ENCODE data around the gene WDR11. TPM values are rescaled to one million over a fixed set of nuclear protein-coding genes. Genes with fewer than 3 reads are reported as not detected.
A peak's percentile ranks its signal among the peaks of the same experiment; 100 is the strongest.

WDR11 gene
- total and polyA plus RNA-seq, 4 donors = 24.1 to 109 (median 34.5) TPM

- TF ChIP-seq CTCF (IDR thresholded peaks at IDR 0.05; ENCODE audit: control extremely low read depth, extremely low read depth) = no peak
- Histone ChIP-seq H3K4me3 (no peak overlapping the region), H3K9me3 (ENCODE audit: control insufficient read depth in 4 of 4, insufficient read depth in 3 of 4, low read length in 3 of 4) (peaks cover 0 to 2% (median 0%) of the 10 kb centered on the region in 4 donors), H3K27me3 (ENCODE audit: control insufficient read depth in 3 of 3, insufficient read depth in 3 of 3, low read length in 2 of 3) (no peaks in the 10 kb centered on the region), H3K9ac (ENCODE audit: insufficient read depth in 1 of 2, low read length in 2 of 2) (peak overlapping the region in 1 of 2 donors; percentile 53), H3K4me1 (ENCODE audit: control insufficient read depth in 5 of 5, insufficient read depth in 5 of 5, low read length in 5 of 5) (peaks cover 0 to 40% (median 18%) of the 10 kb centered on the region in 5 donors), H3K36me3 (ENCODE audit: control insufficient read depth in 4 of 4, insufficient read depth in 4 of 4, low read length in 4 of 4) (no peaks in the 10 kb centered on the region), H3K27ac (ENCODE audit: low read depth in 1 of 2, low read length in 1 of 2) (no peak overlapping the region)
- WGBS, 2 donors = 48 to 70% methylated on average over 8 of the region's 8 CpGs
- ATAC-seq (ENCODE audit: insufficient read depth, low FRiP score) (no peak), DNase-seq (peak; percentile 50 to 66 (median 57))
Observed at GRCh38 chr10:120945801-120946302, 94.7 kb downstream of the WDR11 start.

DNA sequence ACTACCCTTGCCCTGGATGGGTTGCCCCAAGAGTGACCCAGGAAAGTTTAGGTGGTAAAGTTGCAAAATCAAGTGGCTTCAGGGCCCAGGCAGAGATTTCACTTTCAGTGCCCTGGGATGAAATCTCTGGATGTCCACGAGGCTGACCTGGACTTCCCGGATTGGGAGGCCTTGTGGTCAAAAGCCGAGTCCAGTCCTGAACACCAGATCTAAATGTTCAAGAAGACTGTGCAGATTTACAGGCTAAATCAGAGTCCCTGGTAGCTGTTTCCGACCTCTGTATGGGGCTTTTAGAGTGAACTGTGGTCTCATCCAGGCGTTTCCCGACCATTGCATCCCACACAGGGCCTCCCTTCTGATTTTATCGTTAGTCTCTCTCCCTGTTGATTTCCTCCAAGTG lies 95.3 kb downstream of the WDR11 start:
- Histone ChIP-seq H3K36me3 (ENCODE audit: control insufficient read depth in 4 of 4, insufficient read depth in 4 of 4, low read length in 4 of 4) (no peaks in the 10 kb centered on the region), H3K4me3 (no peak overlapping the region), H3K9ac (ENCODE audit: insufficient read depth in 1 of 2, low read length in 2 of 2) (peak overlapping the region in 1 of 2 donors; percentile 53), H3K4me1 (ENCODE audit: control insufficient read depth in 5 of 5, insufficient read depth in 5 of 5, low read length in 5 of 5) (peaks cover 0 to 40% (median 18%) of the 10 kb centered on the region in 5 donors), H3K27me3 (ENCODE audit: control insufficient read depth in 3 of 3, insufficient read depth in 3 of 3, low read length in 2 of 3) (no peaks in the 10 kb centered on the region), H3K27ac (ENCODE audit: low read depth in 1 of 2, low read length in 1 of 2) (peak overlapping the region in 1 of 2 donors; percentile 13), H3K9me3 (ENCODE audit: control insufficient read depth in 4 of 4, insufficient read depth in 3 of 4, low read length in 3 of 4) (peaks cover 0 to 2% (median 0%) of the 10 kb centered on the region in 4 donors)
- ATAC-seq (ENCODE audit: insufficient read depth, low FRiP score) (no peak), DNase-seq (peak in 2 of 3 donors; percentile 39 to 41)
- TF ChIP-seq CTCF (IDR thresholded peaks at IDR 0.05; ENCODE audit: control extremely low read depth, extremely low read depth) = no peak
- WGBS, 2 donors = 75 to 84% methylated on average over 7 of the region's 7 CpGs

DNA sequence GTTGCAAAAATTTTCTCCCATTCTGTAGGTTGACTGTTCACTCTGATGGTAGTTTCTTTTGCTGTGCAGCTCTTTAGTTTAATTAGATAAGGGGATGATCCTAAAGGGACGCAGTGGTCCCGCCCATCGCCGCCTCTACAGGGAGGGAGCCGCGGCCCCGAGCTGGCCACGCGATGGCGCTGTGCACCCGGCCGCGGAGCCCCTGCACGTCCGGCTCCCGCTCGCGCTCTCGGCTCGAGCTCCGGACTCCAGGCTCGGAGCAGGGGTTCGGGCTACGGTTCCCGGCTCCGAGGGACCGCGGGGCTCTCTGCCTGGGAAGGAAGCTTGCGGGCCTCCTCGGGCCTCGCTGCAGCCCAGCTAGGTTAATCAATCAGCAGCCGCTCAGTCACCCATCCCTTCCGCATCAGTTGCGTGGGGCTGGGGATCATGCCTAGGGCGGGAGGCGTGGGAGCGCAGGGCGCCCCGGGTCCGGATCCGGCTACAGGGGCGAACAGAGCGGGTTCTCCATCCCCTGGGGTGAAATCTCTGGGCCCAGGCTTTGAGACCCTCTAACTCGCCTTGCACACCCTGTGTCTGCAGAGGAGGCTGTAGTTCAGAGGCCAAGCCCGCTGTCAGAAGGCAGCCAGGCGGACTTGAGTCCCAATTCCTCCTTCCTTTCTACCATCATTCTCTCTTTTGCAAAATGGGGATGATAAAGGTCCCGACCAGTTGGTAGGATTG lies 97.9 kb downstream of the WDR11 start:
- Histone ChIP-seq H3K36me3 (ENCODE audit: control insufficient read depth in 4 of 4, insufficient read depth in 4 of 4, low read length in 4 of 4) (no peaks in the 10 kb centered on the region), H3K4me3 (no peak overlapping the region), H3K27me3 (ENCODE audit: control insufficient read depth in 3 of 3, insufficient read depth in 3 of 3, low read length in 2 of 3) (no peaks in the 10 kb centered on the region), H3K4me1 (ENCODE audit: control insufficient read depth in 5 of 5, insufficient read depth in 5 of 5, low read length in 5 of 5) (peaks cover 0 to 40% (median 16%) of the 10 kb centered on the region in 5 donors), H3K27ac (ENCODE audit: low read depth in 1 of 2, low read length in 1 of 2) (no peak overlapping the region), H3K9me3 (ENCODE audit: control insufficient read depth in 4 of 4, insufficient read depth in 3 of 4, low read length in 3 of 4) (peaks cover 0 to 11% (median 3%) of the 10 kb centered on the region in 4 donors), H3K9ac (ENCODE audit: insufficient read depth in 1 of 2, low read length in 2 of 2) (no peak overlapping the region)
- peak; percentile 48 for TF ChIP-seq CTCF (IDR thresholded peaks at IDR 0.05; ENCODE audit: control extremely low read depth, extremely low read depth)
- ATAC-seq (ENCODE audit: insufficient read depth, low FRiP score) (peak; percentile 67), DNase-seq (peak; percentile 86 to 91 (median 86))
- 9 to 21% methylated on average over 45 to 47 of the region's 47 CpGs for WGBS, 2 donors

Data from lung (tissue), 12 donors.